PFSK-1 (cell line): ENCODE data around the gene PIH1D1.

Experiments
- POLR2AphosphoS5 ChIP-seq: IDR thresholded peaks from 2 replicates; pipeline ENCODE4 v1.6.1; 2012; ENCODE audit warnings: low read depth, mild to moderate bottlenecking, control low read depth, low read length, moderate library complexity
- SIN3A ChIP-seq: IDR thresholded peaks from 2 replicates; pipeline ENCODE4 v1.6.1; 2012; ENCODE audit warnings: mild to moderate bottlenecking, low read length, moderate library complexity, borderline replicate concordance; ENCODE audit not compliant: insufficient read depth
- TAF1 ChIP-seq: IDR thresholded peaks from 2 replicates; pipeline ENCODE4 v1.6.1; 2012; ENCODE audit warnings: low read length, control low read depth, borderline replicate concordance; ENCODE audit not compliant: insufficient read depth

DNA sequence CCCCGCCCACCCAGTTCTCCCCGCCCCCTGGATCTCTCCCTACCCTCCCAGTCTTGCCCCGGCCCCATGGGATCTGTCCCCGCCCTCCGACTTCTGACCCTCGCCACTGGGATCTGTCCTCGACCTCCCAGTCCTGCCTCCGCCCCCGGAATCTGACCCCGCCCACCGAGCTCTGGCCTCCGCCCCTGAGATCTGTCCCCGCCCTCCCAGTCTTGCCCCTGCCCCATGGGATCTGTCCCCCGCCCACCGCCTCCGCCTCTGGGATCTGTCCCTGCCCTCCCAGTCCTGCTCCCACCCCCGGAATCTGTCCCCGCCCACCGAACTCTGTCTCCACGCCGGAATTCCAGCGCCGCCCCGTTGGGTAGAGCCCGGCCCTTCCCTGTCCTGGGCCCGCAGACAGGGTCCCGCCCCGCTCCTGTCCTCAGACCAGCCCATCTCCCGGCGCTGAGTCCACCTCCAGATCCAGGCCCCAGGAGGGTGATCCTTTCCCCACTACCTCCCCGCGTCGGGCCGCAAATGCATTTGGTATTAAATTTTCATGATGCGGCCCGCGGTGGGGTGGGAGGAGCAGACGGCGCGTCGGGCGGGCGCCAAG is 8.7 kb downstream of the PIH1D1 start:
- TF ChIP-seq POLR2AphosphoS5 (no peak), SIN3A (no peak), TAF1 (no peak)
